Fibroblast of lung (primary cell): Measurements from ENCODE around the gene TMEM259.

ENCODE experiments used
- CTCF ChIP-seq, 2 donors: IDR thresholded peaks in 1 of 2; conservative IDR thresholded peaks in 1 of 2; 1 replicate in 1 of 2; 2 replicates in 1 of 2; pipeline ENCODE4 v1.5.1; 2011 to 2012; ENCODE audit warnings: low read length in 2 of 2, control low read depth in 1 of 2, inconsistent platforms in 1 of 2, low read depth in 1 of 2, mild to moderate bottlenecking in 1 of 2
- EZH2 ChIP-seq: IDR thresholded peaks from 2 replicates; pipeline ENCODE4 v1.5.1; 2012; ENCODE audit warnings: low read length, control low read depth, mild to moderate bottlenecking; ENCODE audit errors: missing control alignments

- no peak for TF ChIP-seq CTCF (conservative IDR thresholded peaks at IDR 0.05 in 1 of 2, IDR thresholded peaks at IDR 0.05 in 1 of 2; ENCODE audit: low read depth in 1 of 2, low read length in 2 of 2)
- no peak for TF ChIP-seq EZH2
These were observed 33.4 kb upstream of the TMEM259 start for GRCh38 chr19:1054102-1055027.
